ENCODE measurements around the gene THRB.

- no peak for TF ChIP-seq EZH2 (IDR thresholded peaks at IDR 0.05; ENCODE audit: borderline replicate concordance)
- TF ChIP-seq EZH2phosphoT487 (IDR thresholded peaks at IDR 0.05; ENCODE audit: low read depth, severe bottlenecking, unreplicated experiment): no peak
These were observed 10.8 kb downstream of the THRB start for GRCh38 chr3:24483873-24484272.
